DMS153 treated with DMSO at 0.1 percent for 48 hours (cell line): ENCODE data around the gene F2RL3.

Source experiments
- DNase-seq: peaks from one replicate; lab custom pipeline; 2025; ENCODE audit not compliant: unreplicated experiment; lab: John Stamatoyannopoulos, UW

Gene F2RL3

DNA sequence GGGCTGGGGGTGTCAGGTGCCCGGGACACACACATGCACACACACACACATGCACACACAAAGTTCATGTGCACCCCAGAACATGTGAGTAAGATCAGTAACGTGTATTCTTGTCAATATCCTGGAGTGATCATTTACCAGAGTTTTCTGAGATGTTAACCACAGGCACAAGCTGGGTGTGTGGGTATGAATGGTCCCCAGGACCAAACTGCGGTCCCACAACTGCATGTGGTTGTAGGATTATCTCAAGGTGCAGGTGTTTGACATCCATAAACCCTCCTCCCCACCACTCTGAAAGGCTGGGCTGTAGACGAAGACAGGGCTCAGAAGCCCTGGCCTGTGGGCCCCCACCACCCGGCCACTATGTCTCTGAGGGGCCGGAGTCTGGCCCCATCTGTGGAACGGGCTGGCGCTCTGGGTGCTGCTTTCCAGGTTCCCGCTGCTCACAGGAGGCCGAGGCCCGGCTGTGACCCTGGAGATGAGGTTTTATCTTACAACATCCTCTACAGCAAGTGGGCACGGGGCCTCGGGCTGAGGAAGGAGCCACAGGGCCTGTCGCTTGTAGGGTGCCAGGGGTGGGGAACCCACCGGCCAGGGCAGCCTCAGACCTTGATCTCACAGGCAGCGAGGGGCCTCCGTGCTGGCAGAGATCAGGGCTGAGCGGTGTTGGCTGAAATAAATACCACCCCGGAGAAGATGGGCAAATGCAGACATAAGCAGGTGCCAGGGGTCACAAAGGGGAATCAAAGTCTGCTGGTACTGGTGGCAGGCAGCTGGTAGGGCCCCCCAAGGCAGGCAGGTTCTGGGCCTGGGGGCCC lies 4.3 kb downstream of the F2RL3 start:
- DNase-seq = no peak

DNA sequence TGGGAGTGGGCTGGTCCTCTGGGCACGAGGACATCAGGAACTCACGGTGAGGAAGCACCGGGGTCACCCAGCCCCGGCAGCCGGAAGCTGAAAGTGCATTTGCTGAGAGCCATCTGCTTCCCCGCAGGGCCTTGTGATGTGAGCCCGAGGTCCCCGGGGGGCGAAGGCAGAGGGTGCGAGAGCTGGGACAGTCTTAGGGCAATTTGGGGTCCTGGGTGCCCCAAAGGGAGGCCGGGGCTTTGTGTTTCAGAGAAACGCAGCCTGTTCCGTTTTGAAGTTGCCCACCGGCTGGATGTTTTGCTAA lies 4.8 kb downstream of the F2RL3 start:
- no peak for DNase-seq

DNA sequence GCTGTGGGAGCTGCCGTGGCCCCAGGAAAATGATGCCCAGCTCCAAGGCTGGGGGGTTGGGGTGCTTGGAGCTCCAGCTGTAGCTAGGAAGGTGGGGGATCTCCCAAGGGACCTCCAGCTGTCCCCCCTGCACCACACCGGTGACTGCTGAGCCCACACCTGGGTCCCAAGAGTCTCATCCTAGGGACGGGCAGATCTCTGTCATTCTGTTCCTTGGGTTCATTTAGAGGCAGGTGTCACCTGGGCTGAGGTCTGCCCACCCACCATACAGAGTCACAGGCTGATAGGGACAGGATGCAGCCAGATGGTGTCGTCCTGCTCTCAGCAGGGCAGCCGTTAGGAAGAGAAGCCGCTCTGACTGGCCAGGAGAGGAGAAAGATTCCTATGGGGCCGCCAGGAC lies 5.3 kb downstream of the F2RL3 start:
- no peak for DNase-seq

DNA sequence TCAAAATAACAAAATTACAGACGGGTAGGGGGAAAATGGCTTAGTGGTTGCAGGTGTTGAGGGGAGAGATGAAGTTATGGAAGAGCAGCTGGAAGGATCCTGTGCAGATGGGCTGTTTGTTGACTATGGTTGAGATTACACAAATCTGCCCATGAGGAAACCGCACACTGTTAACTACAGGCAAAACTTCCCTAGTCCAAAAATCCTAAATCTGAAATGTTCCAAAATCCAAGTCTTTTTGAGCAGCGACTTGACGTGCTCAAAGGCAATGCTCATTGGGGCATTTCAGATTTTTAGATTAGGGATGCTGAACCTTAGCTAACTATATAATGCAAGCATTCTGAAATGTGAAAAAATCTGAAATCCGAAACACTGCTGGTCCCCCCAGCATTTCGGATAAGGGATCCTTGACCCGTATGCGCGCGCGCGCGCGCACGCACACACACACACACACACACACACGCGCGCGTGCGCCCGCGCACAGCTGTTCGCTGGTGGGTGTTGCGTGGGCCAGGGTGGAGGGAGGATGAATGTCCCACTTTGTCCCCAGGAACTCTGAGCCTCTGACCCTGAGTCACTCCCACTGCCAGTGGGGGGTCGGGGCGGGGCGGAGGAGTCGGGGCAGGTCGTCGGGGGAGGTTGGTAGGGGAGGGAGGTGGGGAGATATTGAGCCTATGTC lies 6.8 kb downstream of the F2RL3 start:
- no peak for DNase-seq

DNA sequence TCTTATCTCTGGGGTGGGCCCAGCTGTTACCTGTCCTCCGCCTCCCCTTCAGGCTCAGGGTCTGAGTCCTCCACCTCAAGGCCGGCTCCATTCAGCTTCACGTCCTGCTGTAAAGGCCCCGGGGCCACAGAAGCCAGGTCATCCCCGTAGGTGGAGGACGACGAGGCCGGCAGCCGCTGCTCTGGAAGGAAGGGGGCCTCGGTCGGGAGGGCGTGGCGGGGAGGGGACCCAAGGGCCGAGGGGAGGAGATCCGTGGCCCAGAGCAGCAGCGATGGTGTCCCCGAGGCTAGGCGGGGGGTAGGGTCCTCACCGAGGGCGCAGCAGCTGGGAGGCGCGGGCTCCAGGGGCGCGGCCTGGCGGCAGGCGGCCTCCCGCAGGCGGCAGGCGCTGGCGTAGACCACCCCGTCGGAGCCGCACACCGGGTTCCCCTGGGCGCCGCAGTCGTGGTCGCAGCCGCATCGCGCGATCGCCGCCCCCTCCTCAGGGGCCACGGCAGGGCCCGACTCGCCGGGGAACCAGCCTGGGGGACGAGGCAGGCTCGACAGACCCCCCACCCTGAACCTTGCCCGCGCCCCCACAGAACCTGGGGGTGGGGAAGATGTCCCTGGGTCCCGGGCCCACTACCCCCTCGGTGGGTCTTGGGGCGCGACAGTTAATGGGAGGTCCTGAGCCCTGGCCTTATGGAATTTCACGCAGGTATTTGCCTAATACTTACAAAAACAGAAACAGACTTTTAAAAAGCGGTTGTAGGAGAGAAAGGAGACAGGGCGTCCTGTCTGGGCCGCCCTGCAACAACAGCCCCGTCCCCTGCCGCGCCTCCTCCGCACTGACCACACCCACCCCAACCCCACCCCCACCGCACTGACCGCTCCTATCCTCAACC lies 7.6 kb downstream of the F2RL3 start:
- DNase-seq = no peak

DNA sequence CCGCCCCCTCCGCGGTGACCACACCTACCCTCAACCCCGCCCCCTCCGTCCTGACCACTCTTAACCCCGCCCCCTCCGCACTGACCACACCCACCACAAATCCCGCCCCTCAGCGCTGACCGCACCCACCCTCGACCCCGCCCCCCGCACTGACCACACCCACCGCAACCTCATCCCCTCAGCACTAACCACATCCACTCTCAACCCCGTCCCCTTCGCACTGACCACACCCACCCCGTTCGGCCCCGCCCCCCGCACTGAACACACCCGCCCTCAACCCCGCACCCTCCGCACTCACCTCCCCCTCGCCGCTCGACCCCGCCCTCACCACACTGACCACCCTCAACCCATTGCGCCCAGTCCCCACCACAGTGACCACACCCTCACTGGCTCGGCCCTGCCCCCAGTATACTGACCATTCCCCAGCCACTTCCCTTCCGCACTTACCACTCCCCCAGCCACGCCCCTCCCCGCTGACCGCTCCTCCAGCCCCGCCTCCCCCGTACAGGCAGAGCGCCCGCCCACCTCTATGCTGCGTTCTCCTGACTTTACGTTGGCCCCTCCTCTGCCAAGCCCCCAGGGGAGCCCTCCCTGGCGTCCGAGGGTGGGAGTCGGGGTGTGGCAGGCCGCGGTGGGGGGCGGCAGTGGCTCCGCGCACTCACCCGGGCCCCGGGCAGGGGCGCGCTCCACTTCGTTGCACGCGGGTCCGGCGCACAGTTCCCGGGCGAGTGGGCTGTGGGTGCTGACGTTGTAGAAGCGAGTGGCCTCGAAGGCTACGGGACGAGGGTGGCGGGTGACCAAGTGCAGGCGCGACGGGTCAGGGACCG lies 8.4 kb downstream of the F2RL3 start:
- DNase-seq = no peak

DNA sequence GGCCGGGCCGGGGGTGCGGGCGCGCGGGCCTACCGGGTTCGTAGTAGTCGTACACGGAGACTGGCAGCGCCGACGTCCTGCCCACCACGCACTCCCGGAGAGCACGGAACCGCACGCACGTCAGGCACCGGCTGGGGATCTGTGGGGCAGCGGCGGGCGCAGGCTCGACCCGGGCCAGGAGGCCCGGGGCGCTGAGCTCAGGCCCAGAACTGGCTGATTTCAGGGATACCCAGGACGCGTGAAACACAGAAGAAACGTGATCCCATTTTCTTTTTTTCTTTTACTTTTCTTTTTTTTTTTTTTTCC lies 9.0 kb downstream of the F2RL3 start:
- no peak for DNase-seq

DNA sequence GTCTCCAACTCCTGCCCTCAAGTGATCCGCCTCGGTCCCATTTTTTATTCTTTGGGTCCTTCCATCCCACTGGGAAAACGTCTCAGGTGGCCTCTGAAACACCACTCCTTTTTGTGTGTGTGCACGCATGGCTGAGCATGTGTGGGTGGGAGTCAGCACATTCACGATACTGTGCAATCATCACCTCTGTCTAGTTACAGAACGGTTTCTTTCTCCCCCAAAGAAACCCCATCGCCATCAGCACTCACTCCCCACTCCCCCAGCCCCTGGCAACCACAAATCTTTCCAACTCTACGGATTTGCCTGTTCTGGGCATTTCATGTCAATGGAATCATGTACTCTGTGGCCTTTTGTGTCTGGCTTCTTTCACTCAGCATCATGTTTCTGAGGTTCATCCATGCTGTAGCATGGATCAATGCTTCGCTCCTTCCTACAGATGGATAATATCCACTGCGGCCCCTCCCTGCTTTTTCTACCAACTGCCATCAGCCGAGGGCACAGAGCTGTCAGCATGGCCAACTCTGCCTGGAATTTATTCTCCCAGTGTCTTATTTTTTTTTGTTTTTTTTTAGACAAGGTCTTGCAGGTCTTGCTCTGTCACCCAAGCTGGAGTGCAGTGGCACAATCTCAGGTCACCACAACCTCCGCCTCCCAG lies 9.7 kb downstream of the F2RL3 start:
- no peak for DNase-seq

DNA sequence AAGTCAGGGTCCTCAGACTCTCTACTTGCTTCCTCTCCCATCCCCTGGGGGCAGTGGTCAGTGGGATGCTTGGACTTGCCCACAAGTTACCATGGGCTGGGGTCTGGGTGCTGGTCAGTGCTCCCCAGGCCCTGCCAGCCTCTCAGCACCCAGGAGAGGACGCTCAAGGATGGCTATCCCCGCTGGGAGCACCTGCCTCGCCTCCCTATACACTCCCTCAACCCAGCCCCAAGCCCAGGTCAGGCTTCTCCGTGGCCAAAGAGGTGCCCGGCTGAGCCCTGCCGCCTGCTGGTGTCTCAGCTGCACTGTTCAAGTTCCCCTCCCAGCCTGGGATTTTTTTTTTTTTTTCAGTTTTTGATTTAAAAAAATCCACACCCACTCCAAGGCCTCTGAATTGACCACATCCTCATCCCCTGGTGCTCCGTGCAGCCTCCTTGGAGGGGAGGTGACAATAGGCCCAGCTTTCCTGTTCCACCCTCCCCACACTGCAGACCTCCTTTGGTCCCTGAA lies 10.8 kb downstream of the F2RL3 start:
- no peak for DNase-seq

DNA sequence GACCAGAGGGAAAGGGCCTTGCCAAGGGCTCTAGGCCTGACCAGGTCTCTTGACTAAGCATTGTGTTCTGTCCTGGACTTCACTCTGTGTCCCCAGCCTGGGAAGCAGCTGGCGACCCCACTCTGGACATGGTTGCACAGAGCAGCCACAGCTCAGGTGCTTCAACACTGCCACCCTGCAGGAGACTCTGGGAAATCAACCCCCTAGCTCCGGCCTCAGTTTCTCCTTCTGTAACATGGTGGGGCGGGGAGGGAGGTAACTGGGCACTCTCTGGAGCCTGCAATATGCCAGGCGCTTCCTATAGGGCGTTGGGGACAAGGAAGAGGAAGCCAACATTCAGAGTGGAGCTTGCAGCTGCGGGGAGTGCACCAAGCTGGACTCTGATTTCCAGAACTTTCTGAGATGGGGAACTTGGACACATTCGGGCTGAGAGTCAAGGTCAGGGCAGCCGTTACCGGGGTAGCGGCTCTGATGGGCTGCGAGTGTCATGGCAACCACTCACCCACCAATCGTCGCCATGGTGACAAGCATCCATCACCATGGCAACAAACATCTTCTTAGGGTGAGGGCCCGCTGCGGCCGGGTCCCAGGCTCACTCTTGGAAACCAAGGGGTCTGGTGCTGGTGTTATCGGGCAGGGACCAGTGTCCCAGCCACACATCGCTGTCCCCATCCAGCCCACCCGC lies 12.8 kb downstream of the F2RL3 start:
- no peak for DNase-seq

DNA sequence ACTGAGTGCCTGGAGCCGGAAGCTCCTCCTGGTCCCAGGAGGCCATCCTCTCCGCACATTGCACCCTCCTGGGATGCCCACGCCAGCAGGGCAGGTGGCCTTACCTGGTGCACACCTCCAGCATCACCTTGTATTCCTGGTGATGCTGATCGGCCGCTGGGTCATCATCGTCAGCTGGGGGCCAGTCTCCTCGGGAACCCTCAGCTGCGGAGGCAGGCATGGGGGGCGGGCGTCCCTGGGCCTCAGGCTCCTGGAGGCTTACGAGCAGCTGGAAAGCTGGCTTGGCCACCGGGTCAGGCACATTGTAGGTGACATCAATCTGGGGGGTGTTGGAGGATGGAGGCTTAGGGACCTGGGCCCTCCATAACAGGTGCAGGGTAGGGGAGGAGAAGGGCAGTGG lies 13.7 kb downstream of the F2RL3 start:
- no peak for DNase-seq

DNA sequence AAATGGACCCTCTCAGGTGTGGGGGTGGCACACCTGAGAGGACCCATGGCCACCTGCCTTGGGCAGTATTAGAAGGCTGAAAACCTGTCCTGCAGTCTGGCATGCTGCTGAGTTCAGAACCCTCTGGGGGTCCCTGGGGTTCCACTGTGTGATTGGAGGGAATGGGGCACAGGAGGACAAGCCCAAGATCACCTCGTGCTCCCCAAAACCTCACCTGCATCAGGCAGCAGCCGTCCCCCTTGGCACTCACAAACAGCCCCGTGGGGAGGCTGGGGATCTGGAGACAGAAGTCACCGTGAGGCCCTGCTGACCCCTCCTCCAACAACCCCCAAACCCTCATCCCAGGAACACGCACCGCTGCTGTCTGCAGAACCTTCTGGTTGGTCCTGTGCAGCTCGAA lies 14.5 kb downstream of the F2RL3 start:
- no peak for DNase-seq

DNA sequence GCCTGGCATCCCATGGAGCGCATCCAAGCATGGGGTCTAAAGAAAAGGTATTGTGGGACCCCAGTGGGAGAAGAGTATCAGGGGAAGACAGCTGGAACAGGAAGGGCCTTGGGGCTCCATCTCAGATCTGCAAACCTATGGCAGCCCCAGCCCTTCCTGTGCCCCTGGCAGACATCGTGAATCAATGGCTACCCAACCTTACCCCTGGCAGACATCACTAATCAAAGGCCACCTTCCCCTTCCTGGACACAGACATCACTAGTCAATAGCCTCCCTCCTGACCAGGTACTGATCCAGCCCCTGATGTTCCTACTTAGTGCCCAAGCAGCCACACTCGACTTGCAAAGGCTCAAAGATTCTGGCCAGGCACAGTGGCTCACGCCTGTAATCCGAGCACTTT lies 15.8 kb downstream of the F2RL3 start:
- DNase-seq = no peak

DNA sequence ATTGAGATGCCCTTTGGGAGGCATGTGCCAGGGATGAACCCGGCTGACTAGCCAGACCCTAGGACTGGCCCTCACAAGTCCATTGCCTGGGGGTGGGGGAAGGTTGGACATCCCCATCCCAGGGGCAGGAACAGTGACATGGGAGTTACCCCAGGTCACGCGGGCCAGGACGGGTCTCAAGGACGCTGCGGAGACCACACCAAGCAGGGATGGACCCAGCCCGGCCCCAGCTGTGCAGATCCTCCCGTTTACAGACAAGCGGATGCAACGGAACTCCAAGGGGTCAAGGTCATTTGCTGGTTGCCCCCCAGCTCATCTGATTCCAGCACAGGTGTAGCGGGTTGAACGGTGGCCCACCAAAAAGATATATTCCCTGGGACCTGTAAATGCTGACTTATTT lies 20.0 kb downstream of the F2RL3 start:
- DNase-seq = no peak

DNA sequence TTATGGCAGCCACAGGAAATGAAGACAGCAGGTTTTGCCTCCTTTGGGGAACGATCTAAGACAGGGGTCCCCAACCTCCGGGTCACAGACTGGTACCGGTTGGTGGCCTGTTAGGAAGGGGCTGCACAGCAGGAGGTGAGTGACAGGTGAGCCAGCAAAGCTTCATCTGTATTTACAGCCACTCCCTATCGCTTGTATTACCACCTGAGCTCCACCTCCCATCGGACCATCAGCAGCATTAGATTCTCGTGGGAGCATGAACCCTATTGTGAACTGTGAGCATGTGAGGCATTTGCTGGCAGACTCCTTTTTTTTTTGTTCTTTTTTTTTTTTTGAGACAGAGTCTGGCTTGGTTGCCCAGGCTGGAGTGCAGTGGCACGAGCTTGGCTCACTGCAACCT lies 22.2 kb downstream of the F2RL3 start:
- no peak for DNase-seq

DNA sequence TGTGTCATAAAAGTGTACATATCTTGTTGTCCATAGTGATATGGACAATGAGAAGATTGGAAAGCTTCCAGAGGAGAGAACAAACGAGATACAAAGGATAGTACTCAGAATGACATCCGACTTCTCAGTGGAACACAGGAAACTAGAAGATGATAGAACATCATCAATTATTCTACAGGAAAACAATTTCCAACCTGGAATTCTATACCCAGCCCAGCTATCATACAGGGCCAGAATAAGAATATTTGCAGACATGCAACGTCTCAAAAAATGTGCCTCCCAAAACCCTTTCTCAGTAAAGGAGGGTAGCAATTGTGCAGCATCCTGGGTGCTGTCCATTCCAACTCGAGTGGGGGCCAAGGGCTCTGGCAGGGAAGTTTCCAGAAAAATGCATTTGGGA lies 24.0 kb downstream of the F2RL3 start:
- DNase-seq = no peak

DNA sequence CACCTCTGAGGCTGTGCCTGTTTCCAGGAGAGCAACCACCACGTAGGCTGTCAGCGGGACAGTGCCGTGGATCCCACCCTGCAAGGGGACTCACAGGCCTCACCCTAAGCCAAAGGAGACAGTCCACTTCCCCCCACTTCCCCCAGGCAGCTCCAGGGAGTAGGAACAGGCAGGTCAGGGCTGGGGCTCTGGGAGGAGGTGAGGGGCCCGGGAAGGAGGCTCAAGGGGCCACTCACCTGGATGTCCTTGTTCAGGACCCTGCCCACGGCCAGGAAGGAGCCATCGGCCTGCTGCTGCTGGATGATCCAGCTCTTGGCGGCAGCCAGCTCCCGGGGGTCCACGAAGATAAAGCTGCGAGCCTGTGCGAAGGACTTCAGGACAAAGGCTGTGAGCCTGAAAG lies 25.6 kb downstream of the F2RL3 start:
- no peak for DNase-seq

DNA sequence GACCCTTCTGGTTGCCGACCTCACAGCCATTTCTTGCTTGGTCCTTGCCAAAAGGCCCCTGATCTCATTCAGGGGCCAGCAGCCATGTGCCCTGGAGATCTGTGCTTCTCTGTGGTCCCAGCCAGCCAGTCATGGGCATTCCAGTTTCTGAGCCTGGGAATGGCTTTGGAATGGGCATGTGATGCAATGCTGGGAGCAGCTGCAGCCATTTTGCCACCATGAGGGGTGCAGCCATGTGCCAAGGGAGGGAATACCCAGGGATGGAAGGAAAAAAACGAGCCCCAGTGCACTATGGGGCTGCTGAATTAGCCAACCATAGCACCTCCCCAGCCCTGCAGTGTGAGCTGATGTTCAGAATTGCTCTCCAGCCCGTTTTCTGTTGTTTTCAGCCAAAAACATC lies 26.3 kb downstream of the F2RL3 start:
- DNase-seq = no peak

DNA sequence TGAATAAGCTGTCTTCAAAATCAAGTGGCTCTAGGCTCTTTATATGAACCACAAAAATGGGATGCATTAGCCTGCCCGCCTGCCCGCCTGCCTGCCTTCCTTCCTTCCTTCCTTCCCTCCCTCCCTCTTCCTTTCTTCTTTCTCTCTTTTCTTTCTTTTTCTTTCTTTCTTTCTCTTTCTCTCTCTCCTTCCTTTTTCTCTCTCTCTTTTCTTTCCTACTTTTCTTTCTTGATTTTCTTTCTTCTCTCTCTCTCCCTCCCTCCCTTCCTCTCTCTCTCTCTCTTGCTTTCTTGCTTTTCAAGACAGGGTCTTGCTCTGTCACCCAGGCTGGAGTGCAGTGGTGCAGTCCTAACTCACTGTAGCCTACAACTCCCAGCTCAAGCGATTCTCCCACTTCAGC lies 26.9 kb downstream of the F2RL3 start:
- no peak for DNase-seq

DNA sequence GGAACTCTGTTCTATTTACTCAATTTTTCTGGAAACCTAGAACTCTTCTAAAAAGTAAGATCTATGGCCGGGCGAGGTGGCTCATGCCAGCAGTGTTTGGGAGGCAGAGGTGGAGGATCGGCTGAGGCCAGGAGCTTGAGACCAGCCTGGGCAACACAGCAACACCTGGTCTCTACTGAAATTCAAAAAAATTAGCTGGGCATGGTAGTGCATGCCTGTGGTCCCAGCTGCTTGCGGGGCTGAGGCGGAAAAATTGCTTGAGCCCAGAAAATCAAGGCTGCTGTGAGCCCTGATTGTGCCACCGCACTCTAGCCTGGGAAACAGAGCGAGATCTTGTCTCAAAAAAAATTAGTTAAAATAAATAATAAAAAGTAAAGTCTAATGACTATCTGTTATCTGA lies 28.6 kb downstream of the F2RL3 start:
- no peak for DNase-seq
